HUDEP-2 (cell line): ENCODE results near the gene FLT1.

Experiments
- DNase-seq, 76 experiments: peaks; one replicate each; lab custom pipeline; 2025; ENCODE audit not compliant: unreplicated experiment in 76 of 76; lab: John Stamatoyannopoulos, UW

Gene FLT1

GRCh38 chr13:28267497-28267896 lies 227.4 kb downstream of the FLT1 start:
- no peak for DNase-seq

GRCh38 chr13:28258417-28258816 lies 236.5 kb downstream of the FLT1 start:
- no peak for DNase-seq

GRCh38 chr13:28257305-28257704 lies 237.6 kb downstream of the FLT1 start:
- no peak for DNase-seq

GRCh38 chr13:28252547-28252946 lies 242.4 kb downstream of the FLT1 start:
- no peak for DNase-seq

- no peak for DNase-seq
Observed at GRCh38 chr13:28251466-28251865, 243.5 kb downstream of the FLT1 start.

- DNase-seq = no peak
Observed at GRCh38 chr13:28250542-28250941, 244.4 kb downstream of the FLT1 start.
